GM12865 (cell line): ENCODE data around the gene LAMA1.

Source experiments
- DNase-seq: peaks from one replicate; pipeline ENCODE4 v3.0.0; 2010; ENCODE audit warnings: low read depth
- H3K4me3 ChIP-seq: 2 replicates; pipeline ENCODE4 v1.5.1; 2011; ENCODE audit warnings: mild to moderate bottlenecking, low read depth, low read length, control low read depth
- CTCF ChIP-seq: IDR thresholded peaks from 2 replicates; pipeline ENCODE4 v1.5.1; 2011; ENCODE audit warnings: low read length, control low read depth, low read depth, inconsistent platforms; ENCODE audit not compliant: insufficient read depth; ENCODE audit errors: missing control alignments

The LAMA1 gene

DNA sequence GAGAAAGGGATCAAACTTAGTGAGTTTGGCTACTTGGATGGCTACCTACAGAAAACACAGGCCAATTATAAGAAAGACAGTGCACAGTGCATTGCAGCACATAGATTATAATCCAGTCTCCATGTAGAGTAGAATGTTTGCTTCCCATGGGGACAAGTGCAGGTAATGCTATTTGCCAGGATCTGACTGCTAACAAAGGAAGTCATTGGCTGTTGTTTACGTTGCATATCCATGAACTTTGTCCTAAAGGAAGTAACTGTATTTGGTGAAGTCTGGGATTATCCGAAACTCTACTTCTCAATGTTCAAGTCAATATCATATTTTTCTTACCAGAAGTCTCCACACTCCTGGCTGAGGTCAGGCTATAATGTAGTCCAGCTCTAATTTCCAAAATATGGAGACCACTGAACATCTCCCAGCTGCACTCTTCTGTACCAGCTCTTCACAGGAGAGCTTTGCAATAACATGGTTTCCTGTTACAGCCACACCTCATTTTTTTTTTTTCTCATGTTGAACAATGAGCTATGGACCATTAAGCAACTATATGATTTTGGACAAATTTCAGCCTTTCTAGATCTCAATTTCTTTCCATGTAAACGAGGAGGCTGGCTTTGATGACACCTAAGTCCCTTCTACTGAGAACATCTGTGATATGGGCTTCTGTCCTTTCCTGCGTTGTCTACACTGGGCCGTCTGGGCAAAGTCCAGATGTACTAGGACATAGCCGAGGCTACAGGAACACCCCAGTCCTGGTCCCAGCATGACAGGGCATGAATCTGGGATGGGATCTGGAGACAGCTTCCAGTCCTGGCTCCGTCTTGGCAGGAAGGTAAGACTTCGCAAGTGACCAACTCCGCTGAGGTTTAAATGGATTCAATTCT is 154.8 kb downstream of the LAMA1 start:
- no peak for TF ChIP-seq CTCF
- DNase-seq, result no peak
- H3K4me3 ChIP-seq, result no peak overlapping the region

GRCh38 chr18:6961331-6961730 is 156.3 kb downstream of the LAMA1 start:
- no peak overlapping the region for H3K4me3 ChIP-seq
- DNase-seq, result no peak
- no peak for TF ChIP-seq CTCF

DNA sequence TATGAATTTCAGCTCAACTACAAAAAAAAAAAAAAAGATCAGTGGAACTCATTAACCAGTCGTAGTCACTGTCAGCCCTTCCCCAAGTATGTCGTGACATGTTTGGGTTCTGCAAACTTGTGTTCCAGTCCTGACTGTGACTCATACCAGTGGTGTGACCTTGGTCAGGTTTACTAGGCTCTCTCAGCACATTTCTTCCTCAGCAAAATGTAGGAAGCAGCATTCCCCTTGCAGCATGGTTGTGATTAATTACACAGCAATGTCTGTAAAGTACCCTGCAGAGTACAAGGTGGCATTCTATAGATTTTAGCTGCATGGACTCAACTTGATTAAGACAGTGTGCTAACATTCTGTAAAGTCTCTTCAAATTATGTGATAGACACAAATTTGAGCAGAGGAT is 156.9 kb downstream of the LAMA1 start:
- DNase-seq, result no peak
- no peak for TF ChIP-seq CTCF
- no peak overlapping the region for H3K4me3 ChIP-seq

GRCh38 chr18:6960124-6960523 is 157.5 kb downstream of the LAMA1 start:
- no peak for DNase-seq
- H3K4me3 ChIP-seq, result no peak overlapping the region
- TF ChIP-seq CTCF, result no peak

- no peak for DNase-seq
- no peak overlapping the region for H3K4me3 ChIP-seq
- TF ChIP-seq CTCF, result no peak
These were observed 158.5 kb downstream of the LAMA1 start for GRCh38 chr18:6959110-6959509.

GRCh38 chr18:6956999-6957398 is 160.6 kb downstream of the LAMA1 start:
- no peak for TF ChIP-seq CTCF
- H3K4me3 ChIP-seq, result no peak overlapping the region
- no peak for DNase-seq

DNA sequence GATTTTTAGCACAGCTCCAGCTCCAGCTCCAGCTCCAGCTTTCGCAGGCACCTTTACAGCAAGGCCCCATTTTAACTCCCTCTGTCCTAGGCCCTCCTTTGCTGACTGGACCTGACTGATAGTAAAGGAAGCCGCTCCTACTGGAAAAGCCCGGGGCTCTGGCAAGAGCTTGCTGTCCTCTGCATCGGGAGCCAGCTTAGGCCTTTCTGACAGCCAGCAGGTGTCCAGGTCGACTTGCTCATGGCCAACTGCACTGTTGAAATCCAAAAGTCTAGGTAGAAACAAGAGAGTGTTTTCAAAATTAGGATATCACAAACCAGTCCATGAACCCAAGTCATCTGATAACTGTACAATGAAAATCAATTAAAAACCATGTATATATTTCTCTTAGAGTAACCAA is 161.1 kb downstream of the LAMA1 start:
- no peak for TF ChIP-seq CTCF
- no peak overlapping the region for H3K4me3 ChIP-seq
- no peak for DNase-seq
